SK-N-SH treated with all-trans-retinoic acid at 6 μM for 48 hours (cell line): ENCODE data around the gene IQSEC1.

Experiments
- CSDC2 ChIP-seq: fragments of 250-450 bp; sonication (Bioruptor Pico); IDR thresholded peaks from 2 replicates; pipeline ENCODE4 v1.5.0; 2020; ENCODE audit warnings: mild to moderate bottlenecking, moderate library complexity
- ESRRG ChIP-seq: fragments of 250-450 bp; sonication (Bioruptor Pico); IDR thresholded peaks from 2 replicates; pipeline ENCODE4 v1.6.1; 2021; ENCODE audit warnings: mild to moderate bottlenecking
- ISL1 ChIP-seq: fragments of 250-450 bp; sonication (Bioruptor Pico); IDR thresholded peaks from 2 replicates; pipeline ENCODE4 v2.1.2; 2022; ENCODE audit warnings: mild to moderate bottlenecking, moderate library complexity
- RARB ChIP-seq: fragments of 250-450 bp; sonication (Bioruptor Pico); IDR thresholded peaks from 2 replicates; pipeline ENCODE4 v1.8.0; 2021; ENCODE audit warnings: mild to moderate bottlenecking, moderate library complexity
- SNAI2 ChIP-seq: fragments of 250-450 bp; sonication (Bioruptor Pico); IDR thresholded peaks from 2 replicates; pipeline ENCODE4 v1.5.0; 2020; ENCODE audit warnings: mild to moderate bottlenecking, moderate library complexity
- TCF4 ChIP-seq: fragments of 250-450 bp; sonication (Bioruptor Pico); IDR thresholded peaks from 2 replicates; pipeline ENCODE4 v1.8.0; 2021; ENCODE audit warnings: mild to moderate bottlenecking, moderate library complexity, borderline replicate concordance
- ZFP30 ChIP-seq: fragments of 450-650 bp; formaldehyde crosslinking; IDR thresholded peaks from 2 replicates; pipeline ENCODE4 v1.5.0; 2022; ENCODE audit warnings: mild to moderate bottlenecking, moderate library complexity
- ZNF565 ChIP-seq: fragments of 450-650 bp; formaldehyde crosslinking; conservative IDR thresholded peaks from 2 replicates; pipeline ENCODE4 v1.5.0; 2020; ENCODE audit warnings: low read depth, mild to moderate bottlenecking, moderate library complexity
- TF ChIP-seq, protein P1 (sequence below): fragments of 250-450 bp; sonication (Bioruptor Pico); IDR thresholded peaks from 2 replicates; pipeline ENCODE4 v1.5.0; 2020; ENCODE audit warnings: mild to moderate bottlenecking, moderate library complexity
- TF ChIP-seq, protein P2 (sequence below): fragments of 250-450 bp; sonication (Bioruptor Pico); IDR thresholded peaks from 2 replicates; pipeline ENCODE4 v1.8.0; 2020; ENCODE audit warnings: mild to moderate bottlenecking, moderate library complexity, borderline replicate concordance
- TF ChIP-seq, protein P3 (sequence below): fragments of 250-450 bp; sonication (Bioruptor Pico); IDR thresholded peaks from 2 replicates; pipeline ENCODE4 v1.8.0; 2021; ENCODE audit warnings: low read depth, mild to moderate bottlenecking, moderate library complexity, borderline replicate concordance

DNA sequence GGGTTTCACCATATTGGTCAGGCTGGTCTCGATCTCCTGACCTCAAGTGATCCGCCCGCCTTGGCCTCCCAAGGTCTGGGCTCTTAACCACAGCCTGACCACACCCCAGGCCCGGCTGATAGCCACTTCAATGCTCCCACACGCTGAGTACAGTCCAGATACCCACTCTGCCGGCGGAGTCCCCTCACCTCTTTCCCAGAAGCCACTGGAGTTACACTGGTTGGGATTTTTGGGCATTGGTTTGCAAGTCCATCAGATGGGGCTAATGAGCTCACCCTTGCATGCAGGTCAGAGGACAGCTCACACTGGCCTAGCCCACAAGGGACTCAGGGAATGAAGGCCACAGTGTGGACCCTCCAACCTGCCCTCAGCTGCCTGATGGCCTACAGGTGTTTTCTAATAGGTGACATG lies 60.1 kb downstream of the IQSEC1 start:
- TF ChIP-seq CSDC2 (CRISPR knock-in tag) (no peak), RARB (CRISPR knock-in tag) (no peak), ZFP30 (no peak), TCF4 (CRISPR knock-in tag) (no peak), ISL1 (no peak), ZNF565 (CRISPR knock-in tag) (no peak), ESRRG (CRISPR knock-in tag) (no peak), SNAI2 (CRISPR knock-in tag) (no peak)
- TF ChIP-seq, protein P1, sequence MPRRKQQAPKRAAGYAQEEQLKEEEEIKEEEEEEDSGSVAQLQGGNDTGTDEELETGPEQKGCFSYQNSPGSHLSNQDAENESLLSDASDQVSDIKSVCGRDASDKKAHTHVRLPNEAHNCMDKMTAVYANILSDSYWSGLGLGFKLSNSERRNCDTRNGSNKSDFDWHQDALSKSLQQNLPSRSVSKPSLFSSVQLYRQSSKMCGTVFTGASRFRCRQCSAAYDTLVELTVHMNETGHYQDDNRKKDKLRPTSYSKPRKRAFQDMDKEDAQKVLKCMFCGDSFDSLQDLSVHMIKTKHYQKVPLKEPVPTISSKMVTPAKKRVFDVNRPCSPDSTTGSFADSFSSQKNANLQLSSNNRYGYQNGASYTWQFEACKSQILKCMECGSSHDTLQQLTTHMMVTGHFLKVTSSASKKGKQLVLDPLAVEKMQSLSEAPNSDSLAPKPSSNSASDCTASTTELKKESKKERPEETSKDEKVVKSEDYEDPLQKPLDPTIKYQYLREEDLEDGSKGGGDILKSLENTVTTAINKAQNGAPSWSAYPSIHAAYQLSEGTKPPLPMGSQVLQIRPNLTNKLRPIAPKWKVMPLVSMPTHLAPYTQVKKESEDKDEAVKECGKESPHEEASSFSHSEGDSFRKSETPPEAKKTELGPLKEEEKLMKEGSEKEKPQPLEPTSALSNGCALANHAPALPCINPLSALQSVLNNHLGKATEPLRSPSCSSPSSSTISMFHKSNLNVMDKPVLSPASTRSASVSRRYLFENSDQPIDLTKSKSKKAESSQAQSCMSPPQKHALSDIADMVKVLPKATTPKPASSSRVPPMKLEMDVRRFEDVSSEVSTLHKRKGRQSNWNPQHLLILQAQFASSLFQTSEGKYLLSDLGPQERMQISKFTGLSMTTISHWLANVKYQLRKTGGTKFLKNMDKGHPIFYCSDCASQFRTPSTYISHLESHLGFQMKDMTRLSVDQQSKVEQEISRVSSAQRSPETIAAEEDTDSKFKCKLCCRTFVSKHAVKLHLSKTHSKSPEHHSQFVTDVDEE (CRISPR knock-in tag): no peak
- TF ChIP-seq, protein P2, sequence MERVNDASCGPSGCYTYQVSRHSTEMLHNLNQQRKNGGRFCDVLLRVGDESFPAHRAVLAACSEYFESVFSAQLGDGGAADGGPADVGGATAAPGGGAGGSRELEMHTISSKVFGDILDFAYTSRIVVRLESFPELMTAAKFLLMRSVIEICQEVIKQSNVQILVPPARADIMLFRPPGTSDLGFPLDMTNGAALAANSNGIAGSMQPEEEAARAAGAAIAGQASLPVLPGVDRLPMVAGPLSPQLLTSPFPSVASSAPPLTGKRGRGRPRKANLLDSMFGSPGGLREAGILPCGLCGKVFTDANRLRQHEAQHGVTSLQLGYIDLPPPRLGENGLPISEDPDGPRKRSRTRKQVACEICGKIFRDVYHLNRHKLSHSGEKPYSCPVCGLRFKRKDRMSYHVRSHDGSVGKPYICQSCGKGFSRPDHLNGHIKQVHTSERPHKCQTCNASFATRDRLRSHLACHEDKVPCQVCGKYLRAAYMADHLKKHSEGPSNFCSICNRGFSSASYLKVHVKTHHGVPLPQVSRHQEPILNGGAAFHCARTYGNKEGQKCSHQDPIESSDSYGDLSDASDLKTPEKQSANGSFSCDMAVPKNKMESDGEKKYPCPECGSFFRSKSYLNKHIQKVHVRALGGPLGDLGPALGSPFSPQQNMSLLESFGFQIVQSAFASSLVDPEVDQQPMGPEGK (CRISPR knock-in tag): no peak
- TF ChIP-seq, protein P3, sequence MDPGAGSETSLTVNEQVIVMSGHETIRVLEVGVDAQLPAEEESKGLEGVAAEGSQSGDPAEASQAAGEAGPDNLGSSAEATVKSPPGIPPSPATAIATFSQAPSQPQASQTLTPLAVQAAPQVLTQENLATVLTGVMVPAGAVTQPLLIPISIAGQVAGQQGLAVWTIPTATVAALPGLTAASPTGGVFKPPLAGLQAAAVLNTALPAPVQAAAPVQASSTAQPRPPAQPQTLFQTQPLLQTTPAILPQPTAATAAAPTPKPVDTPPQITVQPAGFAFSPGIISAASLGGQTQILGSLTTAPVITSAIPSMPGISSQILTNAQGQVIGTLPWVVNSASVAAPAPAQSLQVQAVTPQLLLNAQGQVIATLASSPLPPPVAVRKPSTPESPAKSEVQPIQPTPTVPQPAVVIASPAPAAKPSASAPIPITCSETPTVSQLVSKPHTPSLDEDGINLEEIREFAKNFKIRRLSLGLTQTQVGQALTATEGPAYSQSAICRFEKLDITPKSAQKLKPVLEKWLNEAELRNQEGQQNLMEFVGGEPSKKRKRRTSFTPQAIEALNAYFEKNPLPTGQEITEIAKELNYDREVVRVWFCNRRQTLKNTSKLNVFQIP (CRISPR knock-in tag): no peak
